Panc1 (cell line): ENCODE results near the gene CLIP1. TPM values are rescaled to one million over a fixed set of nuclear protein-coding genes. Genes with fewer than 3 reads are reported as not detected.

Source experiments
- ATAC-seq: fragments of 200-7000 bp; cut with Tn5 transposase; 2 replicates; pipeline ENCODE4 v1.9.1; 2020; ENCODE audit warnings: mild to moderate bottlenecking, moderate library complexity
- BruUV-seq: library from RNA; stranded (reverse); fragments of 400-500 nt; replicated peaks from 2 replicates; lab custom pipeline; 2021; lab: Mats Ljungman, UMichigan
- CTCF ChIA-PET: fragments of 300-600 bp; sonication (Branson Sonifier 250); formaldehyde crosslinking; loops from one replicate; lab custom pipeline; 2022; ENCODE audit warnings: antibody characterized with exemption; lab: Charles Lee
- POLR2A ChIA-PET: fragments of 300-600 bp; sonication (Branson Sonifier 250); formaldehyde crosslinking; loops from one replicate; lab custom pipeline; 2022; ENCODE audit warnings: antibody characterized with exemption; lab: Charles Lee
- DNase-seq: peaks from one replicate; pipeline ENCODE4 v3.0.0-alpha.2; 2010; ENCODE audit warnings: low read depth, low spot score
- H3K27ac ChIP-seq: 2 replicates; pipeline ENCODE4 v1.5.1; 2011; ENCODE audit warnings: mild to moderate bottlenecking, low read length, inconsistent platforms
- H3K27me3 ChIP-seq: fragments of 200-500 bp; sonication (Bioruptor generic); 2 replicates; pipeline ENCODE4 v1.6.0; 2014; ENCODE audit warnings: low read length, inconsistent platforms; ENCODE audit not compliant: control insufficient read depth, insufficient read depth
- H3K36me3 ChIP-seq: fragments of 200-500 bp; sonication (Bioruptor generic); 2 replicates; pipeline ENCODE4 v1.5.1; 2014; ENCODE audit warnings: inconsistent platforms, mild to moderate bottlenecking, low read length, moderate library complexity; ENCODE audit not compliant: control insufficient read depth, insufficient read depth
- H3K4me1 ChIP-seq: 2 replicates; pipeline ENCODE4 v1.5.1; 2011; ENCODE audit warnings: inconsistent platforms, mild to moderate bottlenecking, low read length, moderate library complexity; ENCODE audit not compliant: control insufficient read depth, insufficient read depth
- H3K4me3 ChIP-seq, 2 experiments: 2 replicates each; pipeline ENCODE4 v1.5.1; 2011 to 2012; ENCODE audit warnings: low read depth in 2 of 2, low read length in 2 of 2, mild to moderate bottlenecking in 2 of 2, inconsistent platforms in 1 of 2, moderate library complexity in 1 of 2
- H3K9me3 ChIP-seq: fragments of 200-500 bp; sonication (Bioruptor generic); 2 replicates; pipeline ENCODE4 v1.5.1; 2014; ENCODE audit warnings: low read depth, mild to moderate bottlenecking, inconsistent platforms, low read length, moderate library complexity; ENCODE audit not compliant: control insufficient read depth, insufficient read depth
- POLR2AphosphoS5 ChIP-seq: IDR thresholded peaks from 2 replicates; pipeline ENCODE4 v1.6.1; 2012; ENCODE audit warnings: mild to moderate bottlenecking, low read depth, low read length, moderate library complexity
- SIN3A ChIP-seq: IDR thresholded peaks from 2 replicates; pipeline ENCODE4 v1.6.1; 2012; ENCODE audit warnings: low read depth, mild to moderate bottlenecking, low read length, moderate library complexity, borderline replicate concordance; ENCODE audit not compliant: insufficient read depth
- TCF7L2 ChIP-seq: IDR thresholded peaks from 2 replicates; pipeline ENCODE4 v1.6.1; 2011; ENCODE audit warnings: mild to moderate bottlenecking, low read depth, low read length, inconsistent platforms
- in situ Hi-C: cut with HindIII; loops from 2 replicates; pipeline ENCODE4 v1.10.0; 2016; ENCODE audit warnings: low sequenced_read_pairs, low pct_unique_long_range_greater_than_20kb
- intact Hi-C: fragments of 100-400 bp; cut with micrococcal nuclease; formaldehyde crosslinking; loops from one replicate; pipeline ENCODE4 v1.10.0; 2022; ENCODE audit not compliant: unreplicated experiment
- total RNA-seq: library from RNA; stranded (reverse); gene quantifications from one replicate; pipeline ENCODE4 v1.2.1, GENCODE V29; 2021; ENCODE audit not compliant: unreplicated experiment
- TF ChIP-seq, protein P1 (sequence below), 2 experiments: IDR thresholded peaks; 2 replicates each; pipeline ENCODE4 v1.6.1; 2011 to 2012; ENCODE audit warnings: low read depth in 2 of 2, control low read depth in 1 of 2, low read length in 1 of 2, mild to moderate bottlenecking in 1 of 2, moderate library complexity in 1 of 2; ENCODE audit not compliant: insufficient read depth in 1 of 2
- TF ChIP-seq, protein P2 (sequence below): fragments of 450-650 bp; IDR thresholded peaks from 2 replicates; pipeline ENCODE4 v1.5.1; 2017; ENCODE audit warnings: mild to moderate bottlenecking

The CLIP1 gene
- total RNA-seq, 1 experiment from 2014 or later = 117 TPM

- ATAC-seq = no peak
- no peak for TF ChIP-seq POLR2AphosphoS5
- TF ChIP-seq SIN3A = no peak
- TF ChIP-seq TCF7L2 = no peak
- TF ChIP-seq, protein P1, sequence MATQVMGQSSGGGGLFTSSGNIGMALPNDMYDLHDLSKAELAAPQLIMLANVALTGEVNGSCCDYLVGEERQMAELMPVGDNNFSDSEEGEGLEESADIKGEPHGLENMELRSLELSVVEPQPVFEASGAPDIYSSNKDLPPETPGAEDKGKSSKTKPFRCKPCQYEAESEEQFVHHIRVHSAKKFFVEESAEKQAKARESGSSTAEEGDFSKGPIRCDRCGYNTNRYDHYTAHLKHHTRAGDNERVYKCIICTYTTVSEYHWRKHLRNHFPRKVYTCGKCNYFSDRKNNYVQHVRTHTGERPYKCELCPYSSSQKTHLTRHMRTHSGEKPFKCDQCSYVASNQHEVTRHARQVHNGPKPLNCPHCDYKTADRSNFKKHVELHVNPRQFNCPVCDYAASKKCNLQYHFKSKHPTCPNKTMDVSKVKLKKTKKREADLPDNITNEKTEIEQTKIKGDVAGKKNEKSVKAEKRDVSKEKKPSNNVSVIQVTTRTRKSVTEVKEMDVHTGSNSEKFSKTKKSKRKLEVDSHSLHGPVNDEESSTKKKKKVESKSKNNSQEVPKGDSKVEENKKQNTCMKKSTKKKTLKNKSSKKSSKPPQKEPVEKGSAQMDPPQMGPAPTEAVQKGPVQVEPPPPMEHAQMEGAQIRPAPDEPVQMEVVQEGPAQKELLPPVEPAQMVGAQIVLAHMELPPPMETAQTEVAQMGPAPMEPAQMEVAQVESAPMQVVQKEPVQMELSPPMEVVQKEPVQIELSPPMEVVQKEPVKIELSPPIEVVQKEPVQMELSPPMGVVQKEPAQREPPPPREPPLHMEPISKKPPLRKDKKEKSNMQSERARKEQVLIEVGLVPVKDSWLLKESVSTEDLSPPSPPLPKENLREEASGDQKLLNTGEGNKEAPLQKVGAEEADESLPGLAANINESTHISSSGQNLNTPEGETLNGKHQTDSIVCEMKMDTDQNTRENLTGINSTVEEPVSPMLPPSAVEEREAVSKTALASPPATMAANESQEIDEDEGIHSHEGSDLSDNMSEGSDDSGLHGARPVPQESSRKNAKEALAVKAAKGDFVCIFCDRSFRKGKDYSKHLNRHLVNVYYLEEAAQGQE (IDR thresholded peaks at IDR 0.05; ENCODE audit: insufficient read depth in 1 of 2, low read depth in 2 of 2, low read length in 1 of 2) = no peak
- TF ChIP-seq, protein P2, sequence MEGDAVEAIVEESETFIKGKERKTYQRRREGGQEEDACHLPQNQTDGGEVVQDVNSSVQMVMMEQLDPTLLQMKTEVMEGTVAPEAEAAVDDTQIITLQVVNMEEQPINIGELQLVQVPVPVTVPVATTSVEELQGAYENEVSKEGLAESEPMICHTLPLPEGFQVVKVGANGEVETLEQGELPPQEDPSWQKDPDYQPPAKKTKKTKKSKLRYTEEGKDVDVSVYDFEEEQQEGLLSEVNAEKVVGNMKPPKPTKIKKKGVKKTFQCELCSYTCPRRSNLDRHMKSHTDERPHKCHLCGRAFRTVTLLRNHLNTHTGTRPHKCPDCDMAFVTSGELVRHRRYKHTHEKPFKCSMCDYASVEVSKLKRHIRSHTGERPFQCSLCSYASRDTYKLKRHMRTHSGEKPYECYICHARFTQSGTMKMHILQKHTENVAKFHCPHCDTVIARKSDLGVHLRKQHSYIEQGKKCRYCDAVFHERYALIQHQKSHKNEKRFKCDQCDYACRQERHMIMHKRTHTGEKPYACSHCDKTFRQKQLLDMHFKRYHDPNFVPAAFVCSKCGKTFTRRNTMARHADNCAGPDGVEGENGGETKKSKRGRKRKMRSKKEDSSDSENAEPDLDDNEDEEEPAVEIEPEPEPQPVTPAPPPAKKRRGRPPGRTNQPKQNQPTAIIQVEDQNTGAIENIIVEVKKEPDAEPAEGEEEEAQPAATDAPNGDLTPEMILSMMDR = no peak
- POLR2A ChIA-PET = interaction anchor here (0.6 to 0.7 kb wide), 2 partner anchors 17 to 19 kb away, joined by 4 to 7 read pairs; no protein-coding TSS in a partner anchor
- H3K4me1 ChIP-seq = no peaks in the 10 kb centered on the region
- intact Hi-C loops (no loop called here), in situ Hi-C loops (no loop called here)
- no peaks in the 10 kb centered on the region for H3K27me3 ChIP-seq
- H3K36me3 ChIP-seq = peaks cover 1% of the 10 kb centered on the region; the same call in 1 of the 2 replicates
- DNase-seq = no peak
- no peak overlapping the region for H3K4me3 ChIP-seq
- no peaks in the 10 kb centered on the region for H3K9me3 ChIP-seq
- CTCF ChIA-PET = no interaction called here
- no TSS peak for BruUV-seq
- no peak overlapping the region for H3K27ac ChIP-seq
These were observed 177.7 kb downstream of the CLIP1 start for GRCh38 chr12:122244565-122245371.

GRCh38 chr12:122243965-122244364 lies 178.5 kb downstream of the CLIP1 start:
- CTCF ChIA-PET = no interaction called here
- no peak for TF ChIP-seq TCF7L2
- TF ChIP-seq POLR2AphosphoS5 = no peak
- TF ChIP-seq, protein P1 (IDR thresholded peaks at IDR 0.05; ENCODE audit: insufficient read depth in 1 of 2, low read depth in 2 of 2, low read length in 1 of 2) = no peak
- TF ChIP-seq, protein P2 = no peak
- no peak for TF ChIP-seq SIN3A
- H3K27ac ChIP-seq = no peak overlapping the region
- no peaks in the 10 kb centered on the region for H3K9me3 ChIP-seq
- H3K4me3 ChIP-seq = no peak overlapping the region
- ATAC-seq (no peak), DNase-seq (no peak)
- in situ Hi-C loops = no loop called here
- H3K36me3 ChIP-seq = no peaks in the 10 kb centered on the region
- H3K4me1 ChIP-seq = no peaks in the 10 kb centered on the region
- POLR2A ChIA-PET = no interaction called here
- intact Hi-C loops = no loop called here
- H3K27me3 ChIP-seq = no peaks in the 10 kb centered on the region
- BruUV-seq = no TSS peak
